GM19395 (cell line): Measurements from ENCODE around the gene NISCH.

Experiments
- ATAC-seq: cut with Tn5 transposase; IDR thresholded peaks from one replicate; pipeline ENCODE4 v1.9.1; 2021; ENCODE audit warnings: mild to moderate bottlenecking, moderate library complexity; ENCODE audit not compliant: unreplicated experiment

The NISCH gene

DNA sequence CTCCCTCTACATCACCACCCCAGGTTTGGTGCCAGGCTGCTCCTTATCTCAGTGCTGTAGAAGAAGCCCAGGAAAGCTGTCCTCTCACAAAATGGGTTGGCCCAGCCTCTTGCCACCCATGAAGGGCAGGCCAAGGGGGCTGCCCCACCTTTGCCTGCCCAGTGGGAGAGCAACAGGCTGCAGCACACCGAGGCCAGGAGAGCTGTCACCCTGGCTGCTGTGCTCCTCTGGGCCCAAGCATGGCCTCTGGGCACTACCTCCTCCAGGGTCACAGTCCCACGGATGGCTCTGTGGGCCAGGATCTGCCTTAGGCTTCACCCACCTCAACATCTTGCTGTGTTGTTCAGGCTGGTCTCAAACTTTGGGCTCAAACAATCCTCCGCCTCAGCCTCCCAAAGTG lies 33.3 kb downstream of the NISCH start:
- ATAC-seq, result no peak

DNA sequence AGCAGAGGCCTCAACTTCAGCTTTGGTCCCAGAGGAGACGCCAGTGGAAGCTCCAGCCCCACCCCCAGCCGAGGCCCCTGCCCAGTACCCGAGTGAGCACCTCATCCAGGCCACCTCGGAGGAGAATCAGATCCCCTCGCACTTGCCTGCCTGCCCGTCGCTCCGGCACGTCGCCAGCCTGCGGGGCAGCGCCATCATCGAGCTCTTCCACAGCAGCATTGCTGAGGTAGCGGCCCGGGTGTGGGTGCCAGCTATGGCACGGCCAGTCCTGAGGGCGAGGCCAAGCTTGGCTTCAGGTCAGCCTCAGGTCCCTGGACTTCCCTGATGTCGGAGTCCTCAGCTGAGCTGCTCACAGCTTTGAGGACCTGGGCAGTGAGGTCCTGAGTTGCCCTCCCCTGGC lies 34.0 kb downstream of the NISCH start:
- no peak for ATAC-seq

DNA sequence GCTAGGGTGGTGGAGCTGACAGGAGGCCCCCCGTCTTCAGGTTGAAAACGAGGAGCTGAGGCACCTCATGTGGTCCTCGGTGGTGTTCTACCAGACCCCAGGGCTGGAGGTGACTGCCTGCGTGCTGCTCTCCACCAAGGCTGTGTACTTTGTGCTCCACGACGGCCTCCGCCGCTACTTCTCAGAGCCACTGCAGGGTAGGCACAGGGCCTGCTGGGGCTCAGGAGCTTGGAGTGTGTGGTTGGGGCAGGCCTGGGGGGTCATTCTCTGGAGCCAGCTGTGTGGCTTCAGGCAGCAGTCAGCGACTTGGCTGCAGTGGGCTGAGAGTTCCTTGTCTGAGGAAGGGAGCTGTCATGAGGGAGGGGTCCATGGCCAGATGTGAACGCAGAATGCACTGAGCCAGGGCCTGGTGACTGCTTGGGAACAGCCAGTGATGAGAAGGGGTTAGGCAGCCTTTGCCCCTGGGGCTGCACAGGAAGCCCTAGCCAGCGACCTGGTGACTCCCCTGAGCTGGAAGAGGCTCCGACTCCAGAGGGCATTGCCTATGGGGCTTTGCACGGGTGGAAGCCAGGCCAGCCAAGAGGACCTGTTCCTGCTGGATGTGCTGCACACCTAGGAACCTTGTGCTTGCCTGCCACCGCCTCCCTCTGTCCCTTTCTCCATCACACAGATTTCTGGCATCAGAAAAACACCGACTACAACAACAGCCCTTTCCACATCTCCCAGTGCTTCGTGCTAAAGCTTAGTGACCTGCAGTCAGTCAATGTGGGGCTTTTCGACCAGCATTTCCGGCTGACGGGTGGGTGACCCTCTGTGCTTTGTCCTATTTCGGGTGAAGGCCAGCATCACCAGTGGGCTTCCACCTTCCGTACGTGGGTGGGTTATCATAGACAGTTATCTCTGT lies 34.9 kb downstream of the NISCH start:
- no peak for ATAC-seq

GRCh38 chr3:52490939-52491526 lies 35.6 kb downstream of the NISCH start:
- ATAC-seq, result no peak

DNA sequence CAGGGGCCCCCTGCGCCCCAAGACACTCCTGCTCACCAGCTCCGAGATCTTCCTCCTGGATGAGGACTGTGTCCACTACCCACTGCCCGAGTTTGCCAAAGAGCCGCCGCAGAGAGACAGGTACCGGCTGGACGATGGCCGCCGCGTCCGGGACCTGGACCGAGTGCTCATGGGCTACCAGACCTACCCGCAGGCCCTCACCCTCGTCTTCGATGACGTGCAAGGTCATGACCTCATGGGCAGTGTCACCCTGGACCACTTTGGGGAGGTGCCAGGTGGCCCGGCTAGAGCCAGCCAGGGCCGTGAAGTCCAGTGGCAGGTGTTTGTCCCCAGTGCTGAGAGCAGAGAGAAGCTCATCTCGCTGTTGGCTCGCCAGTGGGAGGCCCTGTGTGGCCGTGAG lies 36.7 kb downstream of the NISCH start:
- ATAC-seq, result no peak

DNA sequence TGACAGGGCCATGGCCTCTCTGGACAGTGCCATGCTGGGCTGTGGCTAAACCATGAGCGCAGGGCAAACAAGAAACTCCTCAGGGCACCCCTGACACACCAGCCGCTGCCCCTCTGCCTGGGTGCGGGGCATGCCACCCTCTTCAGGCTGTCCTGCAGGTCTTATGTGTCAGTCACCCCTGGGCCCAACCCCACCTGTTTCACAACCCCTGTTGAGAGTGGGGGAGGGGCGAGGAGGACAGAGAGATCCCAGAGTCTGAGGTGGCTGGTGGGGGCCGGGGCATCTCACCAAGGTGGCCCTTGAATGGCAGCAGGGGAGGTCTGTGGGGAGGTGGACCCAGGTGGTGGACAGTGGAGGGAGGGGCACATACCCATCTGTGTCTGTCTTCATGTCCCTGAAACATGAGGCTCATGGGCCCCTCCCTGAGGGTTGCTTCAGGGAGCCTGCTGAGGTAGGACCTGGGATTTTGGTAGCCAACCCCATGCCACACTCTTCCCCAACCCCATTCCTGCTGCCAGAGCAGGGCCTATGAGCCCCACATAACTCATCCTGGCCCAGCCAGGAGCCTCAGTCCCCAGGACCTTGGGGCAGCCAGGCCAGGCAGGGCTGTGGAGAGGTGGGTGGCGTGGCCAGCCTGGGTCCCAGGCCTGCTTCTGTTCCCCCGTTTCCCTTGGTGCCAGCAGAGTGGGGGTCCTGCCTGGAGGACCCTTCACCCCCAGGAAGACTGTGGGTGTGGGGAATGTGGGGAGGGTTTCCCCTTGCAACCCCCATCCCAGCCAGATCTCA lies 38.0 kb downstream of the NISCH start:
- ATAC-seq, result no peak

DNA sequence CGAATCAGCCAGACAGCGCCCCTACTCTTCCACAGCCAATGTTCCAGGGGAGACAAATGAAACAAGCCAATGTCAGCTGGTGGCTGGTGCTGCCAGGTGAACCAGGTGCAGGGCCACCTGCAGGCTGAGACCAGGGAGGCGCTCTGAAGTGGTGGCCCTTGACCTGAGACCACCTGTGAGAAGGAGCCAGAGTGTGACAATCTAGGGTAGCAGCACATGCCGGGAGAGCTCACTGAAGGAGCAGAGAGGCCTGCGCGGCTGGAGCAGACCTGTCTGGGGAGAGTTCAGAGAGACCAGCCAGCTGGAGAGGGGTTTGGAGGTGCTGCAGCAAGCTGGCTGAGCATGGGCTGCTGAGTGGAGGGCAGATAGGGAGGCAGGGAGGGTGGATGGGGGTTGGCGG lies 39.0 kb downstream of the NISCH start:
- ATAC-seq, result no peak

DNA sequence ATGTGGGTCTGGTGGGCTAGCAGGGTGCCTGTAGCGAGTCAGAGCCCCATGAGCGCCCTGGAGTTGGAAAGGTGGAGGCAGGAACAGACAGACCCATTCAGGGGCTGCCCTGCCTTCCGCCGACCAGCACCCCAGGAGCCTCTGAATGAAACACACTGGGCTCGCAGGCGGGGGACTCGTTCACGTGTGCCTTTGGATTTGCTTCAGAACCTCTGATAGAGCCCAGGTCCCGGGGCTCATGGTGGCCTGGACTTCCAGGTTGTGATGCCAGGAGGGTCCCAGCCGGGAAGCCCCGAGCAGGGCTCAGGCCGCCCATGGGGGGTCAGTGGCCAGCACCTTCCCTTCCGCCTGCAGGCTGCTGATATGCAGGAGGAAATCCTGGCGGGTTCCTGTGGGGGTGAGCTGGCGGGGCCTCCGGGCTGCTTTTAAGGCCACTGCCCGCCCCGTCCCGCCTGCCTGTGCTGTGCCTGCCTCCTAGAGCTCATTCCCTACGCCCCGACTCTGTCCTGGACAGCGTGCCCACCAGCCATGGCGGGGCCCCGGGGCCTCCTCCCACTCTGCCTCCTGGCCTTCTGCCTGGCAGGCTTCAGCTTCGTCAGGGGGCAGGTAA lies 39.6 kb downstream of the NISCH start, which contains the start of gene STAB1:
STAB1 (plus strand) TSS at position 453 of the 610 bp plus-strand sequence; CDS start at position 529, 76 bp downstream.
- no peak for ATAC-seq

GRCh38 chr3:52495777-52496602 lies 40.6 kb downstream of the NISCH start:
- ATAC-seq, result no peak

DNA sequence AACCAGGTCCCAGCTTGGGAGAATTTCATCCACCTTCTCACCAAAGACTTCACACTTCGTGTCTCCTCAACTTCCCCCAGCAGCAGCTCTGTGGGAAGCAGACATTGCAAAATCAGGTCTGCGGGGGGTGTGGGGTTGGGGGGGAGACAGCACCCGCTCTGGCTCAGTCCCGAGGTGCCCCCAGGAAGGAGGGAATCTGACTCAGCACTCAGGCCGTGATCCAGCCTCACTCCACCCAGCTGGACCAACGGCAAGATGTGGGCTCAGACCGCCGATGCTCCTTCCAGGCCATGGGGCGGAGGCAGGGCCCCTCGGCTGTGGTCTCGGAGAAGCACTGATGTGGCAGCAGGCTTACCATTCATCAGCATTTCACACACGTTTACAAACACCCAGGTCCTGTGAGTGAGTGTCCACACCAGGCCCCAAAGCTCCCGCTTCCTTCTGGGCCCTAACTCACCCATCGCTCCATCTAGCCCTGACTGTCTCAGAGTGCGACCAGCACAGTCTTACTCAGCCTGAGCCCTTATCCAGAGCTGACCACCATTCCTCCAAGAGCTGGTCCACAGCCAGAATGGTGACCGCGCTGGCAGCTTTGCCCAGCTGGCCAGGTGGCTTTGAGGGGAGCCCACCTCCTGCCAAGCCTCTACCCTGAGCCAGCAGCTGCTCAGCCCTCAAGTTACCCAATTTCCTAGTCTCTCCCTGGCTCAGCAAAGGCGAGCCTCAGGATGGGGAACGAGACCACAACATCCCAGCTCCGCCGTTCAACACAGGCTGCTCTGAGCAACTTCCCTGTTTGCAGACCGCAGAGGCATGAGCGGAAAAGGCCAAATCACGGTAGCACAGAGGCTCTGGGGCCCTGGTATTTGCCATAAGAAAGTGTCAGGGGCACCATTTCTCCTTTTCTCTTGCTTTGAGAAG lies 43.0 kb downstream of the NISCH start:
- ATAC-seq, result no peak

GRCh38 chr3:52501046-52501445 lies 45.6 kb downstream of the NISCH start:
- no peak for ATAC-seq

DNA sequence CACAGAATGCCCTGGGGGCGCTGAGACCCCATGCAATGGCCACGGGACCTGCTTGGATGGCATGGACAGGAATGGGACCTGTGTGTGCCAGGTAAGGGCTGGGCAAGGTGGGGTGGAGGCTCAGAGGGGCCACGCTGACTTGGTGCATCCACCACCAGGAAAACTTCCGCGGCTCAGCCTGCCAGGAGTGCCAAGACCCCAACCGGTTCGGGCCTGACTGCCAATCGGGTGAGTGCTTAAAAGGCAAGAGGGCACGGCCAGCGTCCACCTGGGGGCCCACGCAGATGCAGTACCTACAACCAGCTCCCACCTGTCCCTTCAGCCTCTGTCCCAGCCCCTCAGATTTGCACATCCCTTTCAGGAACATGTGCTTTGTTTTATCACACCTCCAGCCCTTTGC lies 46.6 kb downstream of the NISCH start:
- no peak for ATAC-seq

GRCh38 chr3:52502808-52503350 lies 47.5 kb downstream of the NISCH start:
- no peak for ATAC-seq

GRCh38 chr3:52503788-52504424 lies 48.5 kb downstream of the NISCH start:
- ATAC-seq, result no peak

- ATAC-seq, result no peak
Observed at GRCh38 chr3:52504977-52505376, 49.6 kb downstream of the NISCH start.

- ATAC-seq, result no peak
Observed at GRCh38 chr3:52506266-52506966, 51.0 kb downstream of the NISCH start.

DNA sequence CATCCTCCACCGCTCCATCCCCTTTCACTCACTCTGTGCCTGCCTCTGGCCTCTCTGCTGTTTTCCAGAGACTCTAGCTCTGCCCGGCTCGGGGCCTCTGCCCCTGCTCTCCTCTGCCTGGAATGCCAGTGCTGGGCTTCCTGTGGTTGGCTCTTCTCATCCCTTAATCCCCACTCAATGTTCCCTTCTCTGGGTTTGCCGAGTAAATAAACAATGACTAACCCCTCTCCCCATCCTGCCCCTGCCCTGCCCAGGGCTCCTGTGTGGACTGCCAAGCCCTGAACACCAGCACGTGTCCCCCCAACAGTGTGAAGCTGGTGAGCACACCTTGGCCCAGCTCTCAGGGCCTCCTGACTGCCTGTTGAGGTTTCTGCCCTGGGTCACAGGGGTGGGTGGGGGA lies 52.0 kb downstream of the NISCH start:
- ATAC-seq, result no peak
